Mucosa of rectum (tissue), 2 donors: Measurements from ENCODE around the gene CCDC61.

Experiments used
- H3K27ac ChIP-seq, 2 donors: one replicate each; pipeline ENCODE4 v1.7.0; 2013; ENCODE audit warnings: inconsistent platforms in 2 of 2, low read depth in 2 of 2, low read length in 2 of 2
- H3K27me3 ChIP-seq, 2 donors: one replicate each; pipeline ENCODE4 v1.7.0; 2013; ENCODE audit warnings: low read length in 2 of 2; ENCODE audit not compliant: control insufficient read depth in 2 of 2, insufficient read depth in 2 of 2
- H3K36me3 ChIP-seq, 2 donors: one replicate each; pipeline ENCODE4 v1.7.0; 2013; ENCODE audit warnings: low read length in 2 of 2; ENCODE audit not compliant: control insufficient read depth in 2 of 2, insufficient read depth in 2 of 2
- H3K4me1 ChIP-seq, 2 donors: one replicate each; pipeline ENCODE4 v1.7.0; 2013; ENCODE audit warnings: low read length in 2 of 2, mild to moderate bottlenecking in 1 of 2; ENCODE audit not compliant: control insufficient read depth in 2 of 2, insufficient read depth in 2 of 2
- H3K4me3 ChIP-seq, 2 donors: one replicate each; pipeline ENCODE4 v1.7.0; 2013; ENCODE audit warnings: low read length in 2 of 2
- H3K9ac ChIP-seq, 2 donors: one replicate each; pipeline ENCODE4 v1.7.0; 2013; ENCODE audit warnings: low read length in 2 of 2, low read depth in 1 of 2, mild to moderate bottlenecking in 1 of 2
- H3K9me3 ChIP-seq, 2 donors: one replicate each; pipeline ENCODE4 v1.7.0; 2013; ENCODE audit warnings: low read length in 2 of 2; ENCODE audit not compliant: control insufficient read depth in 2 of 2
- donor health status: healthy.
- donor health status: Normal muscosa, but diverticular disease.

The CCDC61 gene

GRCh38 chr19:46022431-46023310 is 27.4 kb downstream of the CCDC61 start, which contains the start of gene PGLYRP1:
TSS of gene PGLYRP1 (minus strand) at chr19:46023053. CDS start at chr19:46023021, 32 bp downstream.
- Histone ChIP-seq H3K9ac (no peak within 1 kb of the TSS), H3K4me1 (peaks cover 0 to 2% of the 10 kb centered on the region in 2 donors), H3K4me3 (no peak within 1 kb of the TSS), H3K27me3 (peaks cover 4 to 15% of the 10 kb centered on the region in 2 donors), H3K36me3 (no peaks in the 10 kb centered on the region), H3K27ac (no peak within 1 kb of the TSS), H3K9me3 (no peaks in the 10 kb centered on the region)

GRCh38 chr19:46023311-46023779 is 28.1 kb downstream of the CCDC61 start:
- H3K9ac ChIP-seq, result no peak overlapping the region
- no peaks in the 10 kb centered on the region for H3K9me3 ChIP-seq
- H3K4me3 ChIP-seq, result no peak overlapping the region
- peaks cover 0 to 2% of the 10 kb centered on the region in 2 donors for H3K4me1 ChIP-seq
- no peak overlapping the region for H3K27ac ChIP-seq
- H3K27me3 ChIP-seq, result peaks cover 4 to 15% of the 10 kb centered on the region in 2 donors
- no peaks in the 10 kb centered on the region for H3K36me3 ChIP-seq

GRCh38 chr19:46025835-46026234 is 30.6 kb downstream of the CCDC61 start:
- no peaks in the 10 kb centered on the region for H3K9me3 ChIP-seq
- no peak overlapping the region for H3K27ac ChIP-seq
- H3K4me1 ChIP-seq, result peaks cover 0 to 2% of the 10 kb centered on the region in 2 donors
- H3K4me3 ChIP-seq, result no peak overlapping the region
- peaks cover 6 to 15% of the 10 kb centered on the region in 2 donors for H3K27me3 ChIP-seq
- H3K36me3 ChIP-seq, result no peaks in the 10 kb centered on the region
- no peak overlapping the region for H3K9ac ChIP-seq

GRCh38 chr19:46030812-46031550 is 35.7 kb downstream of the CCDC61 start:
- no peak overlapping the region for H3K4me3 ChIP-seq
- no peaks in the 10 kb centered on the region for H3K9me3 ChIP-seq
- no peaks in the 10 kb centered on the region for H3K4me1 ChIP-seq
- no peak overlapping the region for H3K9ac ChIP-seq
- H3K27ac ChIP-seq, result no peak overlapping the region
- H3K36me3 ChIP-seq, result no peaks in the 10 kb centered on the region
- H3K27me3 ChIP-seq, result peaks cover 0 to 2% of the 10 kb centered on the region in 2 donors

GRCh38 chr19:46031781-46032596 is 36.7 kb downstream of the CCDC61 start:
- Histone ChIP-seq H3K9me3 (no peaks in the 10 kb centered on the region), H3K4me3 (no peak overlapping the region), H3K9ac (no peak overlapping the region), H3K36me3 (no peaks in the 10 kb centered on the region), H3K4me1 (no peaks in the 10 kb centered on the region), H3K27ac (no peak overlapping the region), H3K27me3 (peaks cover 0 to 2% of the 10 kb centered on the region in 2 donors)

GRCh38 chr19:46032597-46033025 is 37.3 kb downstream of the CCDC61 start:
- Histone ChIP-seq H3K4me3 (no peak overlapping the region), H3K36me3 (no peaks in the 10 kb centered on the region), H3K27ac (no peak overlapping the region), H3K9me3 (no peaks in the 10 kb centered on the region), H3K4me1 (no peaks in the 10 kb centered on the region), H3K27me3 (peaks cover 0 to 2% of the 10 kb centered on the region in 2 donors), H3K9ac (no peak overlapping the region)

- Histone ChIP-seq H3K9me3 (no peaks in the 10 kb centered on the region), H3K27me3 (peaks cover 0 to 2% of the 10 kb centered on the region in 2 donors), H3K4me1 (no peaks in the 10 kb centered on the region), H3K4me3 (no peak overlapping the region), H3K9ac (no peak overlapping the region), H3K27ac (no peak overlapping the region), H3K36me3 (no peaks in the 10 kb centered on the region)
Measured at GRCh38 chr19:46033401-46033800, 38.1 kb downstream of the CCDC61 start.

GRCh38 chr19:46035546-46035945 is 40.3 kb downstream of the CCDC61 start:
- H3K36me3 ChIP-seq, result no peaks in the 10 kb centered on the region
- H3K9me3 ChIP-seq, result no peaks in the 10 kb centered on the region
- no peaks in the 10 kb centered on the region for H3K4me1 ChIP-seq
- H3K9ac ChIP-seq, result no peak overlapping the region
- H3K27ac ChIP-seq, result no peak overlapping the region
- no peak overlapping the region for H3K4me3 ChIP-seq
- H3K27me3 ChIP-seq, result no peaks in the 10 kb centered on the region

- Histone ChIP-seq H3K4me1 (no peaks in the 10 kb centered on the region), H3K27me3 (peaks cover 0 to 5% of the 10 kb centered on the region in 2 donors), H3K9ac (no peak overlapping the region), H3K9me3 (no peaks in the 10 kb centered on the region), H3K27ac (no peak overlapping the region), H3K4me3 (no peak overlapping the region), H3K36me3 (no peaks in the 10 kb centered on the region)
Measured at GRCh38 chr19:46035986-46036743, 40.9 kb downstream of the CCDC61 start.
